H1 (cell line): ENCODE results near the gene AFG1L. TPM values are rescaled to one million over a fixed set of nuclear protein-coding genes. Genes with fewer than 3 reads are reported as not detected.

Experiments used
- CTCF ChIA-PET: fragments of 300-600 bp; sonication (Branson Sonifier 250); formaldehyde crosslinking; loops from one replicate; lab custom pipeline; 2021; ENCODE audit not compliant: partially characterized antibody; lab: Charles Lee
- POLR2A ChIA-PET: fragments of 300-600 bp; sonication (Branson Sonifier 250); formaldehyde crosslinking; loops from one replicate; lab custom pipeline; 2021; ENCODE audit warnings: inconsistent platforms; ENCODE audit not compliant: partially characterized antibody; lab: Charles Lee
- DNase-seq, 2 experiments: peaks; one replicate each; pipeline versions ENCODE4 v3.0.0 to v3.0.0-alpha.2; 2010 to 2022; ENCODE audit warnings: low spot score in 2 of 2, low read depth in 1 of 2, mixed read lengths in 1 of 2
- FAIRE-seq: peaks from 2 replicates; lab custom pipeline; 2011; peaks lifted over from hg19 to GRCh38; lab: Jason Lieb, UNC
- H2AFZ ChIP-seq: 2 replicates; pipeline ENCODE4 v1.8.1; 2012; ENCODE audit warnings: low read length, inconsistent platforms
- H2AK5ac ChIP-seq: 2 replicates; pipeline ENCODE4 v1.6.1; 2013; ENCODE audit warnings: low read depth, low read length
- H2BK120ac ChIP-seq: replicated peaks from 2 replicates; pipeline ENCODE3; 2013; ENCODE audit warnings: low read depth, low read length, inconsistent platforms
- H2BK12ac ChIP-seq: 2 replicates; pipeline ENCODE4 v1.6.1; 2013; ENCODE audit warnings: low read depth, low read length
- H2BK15ac ChIP-seq: 2 replicates; pipeline ENCODE4 v1.6.1; 2013; ENCODE audit warnings: low read length
- H2BK20ac ChIP-seq: 2 replicates; pipeline ENCODE4 v1.6.1; 2013; ENCODE audit warnings: low read length
- H2BK5ac ChIP-seq: 2 replicates; pipeline ENCODE4 v1.6.1; 2013; ENCODE audit warnings: low read depth, low read length
- H3K14ac ChIP-seq: 2 replicates; pipeline ENCODE4 v1.6.1; 2013; ENCODE audit warnings: inconsistent platforms; ENCODE audit not compliant: insufficient read length
- H3K18ac ChIP-seq: 2 replicates; pipeline ENCODE4 v1.6.1; 2013; ENCODE audit warnings: low read length; ENCODE audit errors: extremely low read depth
- H3K23ac ChIP-seq: 2 replicates; pipeline ENCODE4 v1.6.1; 2013; ENCODE audit warnings: inconsistent platforms; ENCODE audit not compliant: insufficient read length
- H3K23me2 ChIP-seq: 2 replicates; pipeline ENCODE4 v1.6.1; 2013; ENCODE audit warnings: low read depth, low read length
- H3K27ac ChIP-seq: 2 replicates; pipeline ENCODE4 v1.6.1; 2011; ENCODE audit warnings: low read depth, low read length, inconsistent platforms
- H3K27me3 ChIP-seq, 4 experiments: replicated peaks in 1 of 4; 1 replicate in 1 of 4; 2 replicates in 3 of 4; pipeline versions ENCODE4 v1.6.1 to v1.8.1; 2011 to 2013; ENCODE audit warnings: low read length in 3 of 4, mild to moderate bottlenecking in 3 of 4, inconsistent platforms in 2 of 4, mixed read lengths in 2 of 4, moderate library complexity in 1 of 4; ENCODE audit not compliant: control insufficient read depth in 3 of 4, insufficient read depth in 3 of 4; ENCODE audit errors: extremely low read depth in 1 of 4
- H3K36me3 ChIP-seq, 4 experiments: 2 replicates each; pipeline versions ENCODE4 v1.6.1 to v1.8.1; 2011 to 2013; ENCODE audit warnings: mild to moderate bottlenecking in 4 of 4, low read length in 3 of 4, moderate library complexity in 2 of 4, control low read depth in 1 of 4, inconsistent platforms in 1 of 4; ENCODE audit not compliant: insufficient read depth in 4 of 4, control insufficient read depth in 2 of 4
- H3K4ac ChIP-seq: replicated peaks from 2 replicates; pipeline ENCODE3; 2013; ENCODE audit warnings: low read length, low read depth, mixed read lengths, inconsistent platforms; ENCODE audit not compliant: insufficient read length
- H3K4me1 ChIP-seq, 4 experiments: replicated peaks in 1 of 4; 1 replicate in 1 of 4; 2 replicates in 3 of 4; pipeline versions ENCODE4 v1.6.1 to v1.8.1; 2011 to 2013; ENCODE audit warnings: low read length in 3 of 4, inconsistent platforms in 2 of 4, mixed read lengths in 1 of 4; ENCODE audit not compliant: insufficient read depth in 4 of 4, control insufficient read depth in 3 of 4
- H3K4me2 ChIP-seq, 2 experiments: 2 replicates each; pipeline versions ENCODE4 v1.6.1 to v1.8.1; 2011 to 2013; ENCODE audit warnings: low read depth in 2 of 2, low read length in 2 of 2, control low read depth in 1 of 2, inconsistent platforms in 1 of 2, mild to moderate bottlenecking in 1 of 2; ENCODE audit not compliant: insufficient read depth in 1 of 2
- H3K4me3 ChIP-seq, 4 experiments: fragments of 200-600, 300-600 bp in 1 of 4; sonication (generic), shearing (Covaris generic), sonication (Bioruptor Twin) in 1 of 4; 2 replicates each; pipeline versions ENCODE4 v1.5.1 to v1.8.1; 2011 to 2016; ENCODE audit warnings: low read length in 4 of 4, low read depth in 3 of 4, control low read depth in 2 of 4, inconsistent platforms in 2 of 4, mild to moderate bottlenecking in 2 of 4, mixed read lengths in 1 of 4, moderate library complexity in 1 of 4; ENCODE audit not compliant: insufficient read depth in 2 of 4; ENCODE audit errors: extremely low read depth in 1 of 4
- H3K56ac ChIP-seq: replicated peaks from 2 replicates; pipeline ENCODE3; 2013; ENCODE audit warnings: low read depth, mild to moderate bottlenecking, mixed read lengths, low read length, inconsistent platforms; ENCODE audit not compliant: insufficient read length
- H3K79me1 ChIP-seq: 2 replicates; pipeline ENCODE4 v1.6.1; 2013; ENCODE audit warnings: low read depth, low read length, control low read depth
- H3K79me2 ChIP-seq, 2 experiments: 2 replicates each; pipeline versions ENCODE4 v1.6.1 to v1.8.1; 2012 to 2013; ENCODE audit warnings: low read length in 2 of 2, mild to moderate bottlenecking in 2 of 2, inconsistent platforms in 1 of 2; ENCODE audit not compliant: insufficient read depth in 2 of 2, control insufficient read depth in 1 of 2
- H3K9ac ChIP-seq, 4 experiments: replicated peaks in 1 of 4; 1 replicate in 1 of 4; 2 replicates in 3 of 4; pipeline versions ENCODE4 v1.6.1 to v1.8.1; 2011 to 2013; ENCODE audit warnings: low read depth in 3 of 4, low read length in 3 of 4, control low read depth in 2 of 4, mild to moderate bottlenecking in 2 of 4, moderate library complexity in 2 of 4, inconsistent platforms in 1 of 4; ENCODE audit errors: extremely low read depth in 1 of 4
- H3K9me3 ChIP-seq, 2 experiments: 2 replicates each; pipeline versions ENCODE4 v1.6.1 to v1.8.1; 2012 to 2013; ENCODE audit warnings: mild to moderate bottlenecking in 2 of 2, moderate library complexity in 2 of 2, control low read depth in 1 of 2, inconsistent platforms in 1 of 2, low read depth in 1 of 2, low read length in 1 of 2, mixed read lengths in 1 of 2; ENCODE audit not compliant: insufficient read depth in 2 of 2
- H4K20me1 ChIP-seq, 2 experiments: replicated peaks in 1 of 2; 2 replicates each; pipeline versions ENCODE3 to v1.8.1; 2011 to 2013; ENCODE audit warnings: inconsistent platforms in 2 of 2, low read length in 2 of 2, mild to moderate bottlenecking in 1 of 2; ENCODE audit not compliant: insufficient read depth in 2 of 2, control insufficient read depth in 1 of 2
- H4K5ac ChIP-seq: 2 replicates; pipeline ENCODE4 v1.6.1; 2013; ENCODE audit warnings: low read length, low read depth, mixed read lengths, inconsistent platforms; ENCODE audit not compliant: insufficient read length
- H4K8ac ChIP-seq: 2 replicates; pipeline ENCODE4 v1.8.0; 2013; ENCODE audit warnings: mild to moderate bottlenecking, moderate library complexity, low read length, inconsistent platforms; ENCODE audit not compliant: insufficient read depth; ENCODE audit errors: extremely low read depth
- H4K91ac ChIP-seq: replicated peaks from 2 replicates; pipeline ENCODE3; 2013; ENCODE audit warnings: low read length, mixed read lengths, inconsistent platforms; ENCODE audit not compliant: insufficient read length
- CEBPB ChIP-seq: IDR thresholded peaks from 2 replicates; pipeline ENCODE4 v1.6.1; 2012; ENCODE audit warnings: low read depth, low read length
- WGBS, 2 experiments: shearing (Covaris generic) in 1 of 2; methylation state at CpG; one replicate each; pipeline versions ENCODE4 v1.1.6 to v1.1.7; 2013 to 2015; ENCODE audit warnings: low lambda C conversion rate in 2 of 2, mixed read lengths in 2 of 2, inconsistent platforms in 1 of 2, low coverage in 1 of 2, missing lambda C conversion rate in 1 of 2; ENCODE audit not compliant: insufficient replicate concordance in 2 of 2, insufficient coverage in 1 of 2, insufficient read length in 1 of 2; ENCODE audit errors: extremely low coverage in 1 of 2, missing lambda C conversion rate in 1 of 2; 5-methylcytosine and 5-hydroxymethylcytosine counted together
- polyA plus RNA-seq, 7 experiments: library from polyadenylated mRNA; depleted of rRNA in 3 of 7; stranded (reverse) in 5 of 7; unstranded in 2 of 7; fragments of >200 nt in 5 of 7; fragments of 200-250 nt in 2 of 7; gene quantifications; 1 replicate in 5 of 7; 2 replicates in 1 of 7; 4 replicates in 1 of 7; pipeline versions ENCODE4 v1.2.1 to v1.2.3, GENCODE V29; 2011 to 2013; ENCODE audit warnings: missing spikeins in 2 of 7, mixed read lengths in 2 of 7
- total RNA-seq: library from RNA; stranded (reverse); fragmentation: NEBNext Ultra II Directional; extraction: Animal tissue kit (Norgen Biotek cat#: 25700); gene quantifications from 2 replicates; pipeline ENCODE4 v1.2.1, GENCODE V29; 2021
- TF ChIP-seq, protein P1 (sequence below): IDR thresholded peaks from 2 replicates; pipeline ENCODE4 v1.6.1; 2012; ENCODE audit warnings: inconsistent platforms

AFG1L gene
- total and polyA plus RNA-seq, 2 of the 8 experiments (the other 6 are each of a cell fraction or from before 2014, with no cell fraction given): 0.98 to 5.7 TPM

- FAIRE-seq (no peak), DNase-seq (no peak)
- no peak overlapping the region for H3K23ac ChIP-seq
- H2BK15ac ChIP-seq: no peak overlapping the region
- H3K27ac ChIP-seq: no peak overlapping the region
- no peak overlapping the region for H2BK20ac ChIP-seq
- H4K91ac ChIP-seq: no peak overlapping the region
- H3K18ac ChIP-seq: no peak overlapping the region
- no peak overlapping the region for H4K8ac ChIP-seq
- no peak overlapping the region for H2AFZ ChIP-seq
- H3K4ac ChIP-seq: no peak overlapping the region
- H3K4me2 ChIP-seq: no peak overlapping the region
- H3K56ac ChIP-seq: no peak overlapping the region
- H3K4me3 ChIP-seq: no peak overlapping the region
- ChIA-PET POLR2A (no interaction called here), CTCF (interaction anchor here (0.5 to 1.2 kb wide), 4 partner anchors 14 to 522 kb away, joined by 3 read pairs; no protein-coding TSS in a partner anchor)
- peaks cover 0 to 2% (median under 1%) of the 10 kb centered on the region in 4 experiments; a peak in 2 of 7 replicates for H3K4me1 ChIP-seq
- no peaks in the 10 kb centered on the region for H4K20me1 ChIP-seq
- no peak overlapping the region for H2BK12ac ChIP-seq
- H3K36me3 ChIP-seq: no peaks in the 10 kb centered on the region
- H3K9ac ChIP-seq: no peak overlapping the region
- no peaks in the 10 kb centered on the region for H3K9me3 ChIP-seq
- H4K5ac ChIP-seq: no peak overlapping the region
- H3K14ac ChIP-seq: no peak overlapping the region
- TF ChIP-seq CEBPB: no peak
- TF ChIP-seq, protein P1, sequence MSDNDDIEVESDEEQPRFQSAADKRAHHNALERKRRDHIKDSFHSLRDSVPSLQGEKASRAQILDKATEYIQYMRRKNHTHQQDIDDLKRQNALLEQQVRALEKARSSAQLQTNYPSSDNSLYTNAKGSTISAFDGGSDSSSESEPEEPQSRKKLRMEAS: no peak
- H3K79me2 ChIP-seq: no peaks in the 10 kb centered on the region
- 94% methylated on average over 3 of the region's 3 CpGs; no CpG with 5 or more reads in 1 of the 2 experiments for WGBS, 2 experiments
- no peak overlapping the region for H2AK5ac ChIP-seq
- no peak overlapping the region for H2BK5ac ChIP-seq
- no peaks in the 10 kb centered on the region for H3K27me3 ChIP-seq
- H3K79me1 ChIP-seq: no peaks in the 10 kb centered on the region
- H2BK120ac ChIP-seq: no peak overlapping the region
- no peaks in the 10 kb centered on the region for H3K23me2 ChIP-seq
Observed at GRCh38 chr6:108549741-108550140, 254.9 kb downstream of the AFG1L start.
